Hematopoietic multipotent progenitor cell treated with erythropoietin and hydrocortisone succinate and interleukin-3 and kit ligand, for 8 days (in vitro differentiated cells): ENCODE data around the gene MRAS.
"Not testable (repeated sequence)": the region's sequence is repeated elsewhere in the genome, so short reads cannot be mapped to it uniquely, and the experiment has no call there.

ENCODE experiments used
- DNase-seq: peaks from one replicate; pipeline ENCODE4 v3.0.0-alpha.2; 2015

Gene MRAS

DNA sequence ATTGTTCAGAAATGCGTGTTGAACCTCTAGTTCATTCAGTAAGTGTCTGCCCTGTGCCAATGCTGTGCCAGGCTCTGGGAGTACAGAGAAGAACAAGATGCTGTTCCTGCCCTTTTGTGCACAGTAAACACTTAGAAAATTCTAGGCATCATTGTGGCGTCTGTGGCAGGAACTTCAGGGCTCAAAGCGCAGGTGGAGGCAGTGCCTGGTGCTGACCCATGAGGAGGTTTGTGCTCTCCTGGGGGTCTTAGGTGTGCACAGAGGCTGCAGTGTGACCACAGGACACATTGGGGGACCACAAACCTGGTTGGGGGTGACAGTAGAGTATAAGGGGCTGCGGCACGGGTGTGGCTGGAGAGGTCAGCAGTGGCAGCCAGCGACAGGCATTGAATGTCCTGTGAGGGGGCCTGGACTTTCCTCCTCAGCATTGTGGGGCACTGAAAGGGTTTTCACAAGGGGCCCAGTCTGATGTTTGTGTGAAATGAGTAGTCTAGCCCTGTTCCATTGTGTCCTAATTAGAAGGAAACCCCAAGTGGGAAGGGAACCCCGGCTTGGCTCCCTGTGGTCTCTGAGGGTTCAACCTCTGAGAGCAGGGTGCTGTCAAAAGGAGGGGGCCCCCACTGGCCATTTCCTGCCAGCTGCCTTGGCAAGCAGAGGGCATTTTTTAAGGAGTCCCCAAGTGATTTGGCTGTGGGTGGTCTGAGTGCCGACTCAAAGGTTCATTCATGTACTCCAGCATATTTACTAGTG lies 20.9 kb downstream of the MRAS start:
- no peak for DNase-seq

DNA sequence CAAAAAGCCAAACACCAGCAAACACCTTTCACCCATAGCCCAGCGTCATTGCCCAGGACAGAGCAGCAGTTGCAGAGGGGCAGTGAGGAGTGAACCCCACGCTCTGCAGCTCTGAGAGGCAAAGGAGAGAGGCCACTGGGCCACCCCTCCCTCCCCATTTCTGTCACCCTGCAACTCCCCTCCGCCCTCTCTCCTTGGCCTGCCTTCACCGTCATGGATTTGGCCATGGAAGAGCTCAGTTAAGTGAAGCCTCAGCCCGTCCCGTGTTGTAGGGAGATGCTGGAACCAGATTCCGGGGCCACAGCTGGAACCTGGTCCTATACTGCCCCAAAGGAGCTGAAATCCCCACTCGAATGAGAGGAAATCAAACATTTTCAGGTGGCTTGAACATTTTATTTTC lies 21.9 kb downstream of the MRAS start:
- no peak for DNase-seq

DNA sequence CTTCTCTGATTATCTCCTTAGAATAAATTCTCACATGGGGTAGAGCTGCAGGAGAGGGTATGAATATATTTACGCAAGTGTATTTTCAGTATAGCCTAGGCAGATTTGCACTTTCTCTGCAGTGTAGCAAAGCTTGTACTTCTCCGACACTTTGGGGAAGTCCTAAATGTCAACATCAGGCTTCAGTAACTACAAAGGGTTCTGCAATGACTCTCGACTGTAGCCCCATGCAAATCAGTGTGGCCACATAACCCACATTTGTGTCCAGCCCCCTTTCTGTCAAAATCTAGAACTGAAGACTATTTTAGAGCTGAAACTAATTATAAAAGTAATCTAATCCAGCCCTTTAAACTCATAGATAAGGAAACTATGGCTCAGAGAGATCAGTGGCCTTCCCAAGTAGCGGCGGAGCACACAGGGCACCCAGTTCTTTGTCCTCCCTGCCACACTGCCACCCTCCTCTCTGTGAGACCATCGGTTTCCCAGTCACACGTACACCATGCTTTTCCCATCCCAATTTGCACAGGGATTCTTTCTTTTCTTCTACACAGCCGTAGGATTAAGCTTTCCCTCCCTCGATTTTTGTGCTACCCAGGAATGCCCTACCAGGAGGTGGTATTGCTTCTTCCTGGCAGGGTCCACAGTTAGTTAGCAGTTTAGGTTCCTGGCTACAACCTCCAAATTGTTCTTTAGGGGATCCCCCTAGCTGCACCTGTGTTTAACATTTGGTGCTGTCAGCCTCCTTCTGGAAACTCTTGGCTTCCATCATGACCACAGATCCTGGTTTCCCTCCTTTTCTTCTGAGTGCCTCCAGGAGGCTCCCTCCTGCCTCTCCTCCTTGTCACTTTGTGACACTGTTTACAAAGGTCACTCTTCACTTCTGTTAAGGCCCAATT lies 22.9 kb downstream of the MRAS start:
- DNase-seq, result no peak

DNA sequence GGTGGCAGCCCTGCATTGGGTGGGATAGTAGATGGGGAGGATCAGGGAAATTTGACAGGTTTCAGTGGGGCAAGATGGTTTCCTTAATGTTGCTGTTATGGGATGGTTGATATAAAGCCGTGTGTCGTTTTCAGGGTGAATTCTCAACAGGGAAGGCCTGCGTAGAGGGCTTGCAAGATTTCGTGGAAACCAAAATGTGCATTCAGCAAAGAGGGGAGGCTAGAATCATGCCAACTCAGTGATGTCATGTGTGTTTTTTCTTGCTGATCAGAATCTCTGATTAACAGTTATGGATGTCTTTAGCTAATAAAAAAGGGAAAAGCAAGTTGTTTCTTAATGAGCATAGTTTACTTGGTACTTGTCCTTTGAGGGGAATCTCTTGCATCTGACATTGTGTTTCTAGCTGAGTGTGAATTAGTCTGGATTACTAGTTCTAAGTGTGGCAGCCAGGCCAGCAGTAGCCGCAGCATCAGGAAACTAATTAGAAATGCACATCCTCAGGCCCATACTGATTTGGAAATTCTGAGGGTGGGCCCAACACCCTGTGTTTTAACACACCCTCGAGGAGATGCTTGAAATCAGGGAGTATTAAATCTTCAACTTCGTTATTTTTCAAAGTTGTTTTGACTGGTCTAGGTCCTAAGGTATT lies 24.8 kb downstream of the MRAS start:
- DNase-seq, result no peak

DNA sequence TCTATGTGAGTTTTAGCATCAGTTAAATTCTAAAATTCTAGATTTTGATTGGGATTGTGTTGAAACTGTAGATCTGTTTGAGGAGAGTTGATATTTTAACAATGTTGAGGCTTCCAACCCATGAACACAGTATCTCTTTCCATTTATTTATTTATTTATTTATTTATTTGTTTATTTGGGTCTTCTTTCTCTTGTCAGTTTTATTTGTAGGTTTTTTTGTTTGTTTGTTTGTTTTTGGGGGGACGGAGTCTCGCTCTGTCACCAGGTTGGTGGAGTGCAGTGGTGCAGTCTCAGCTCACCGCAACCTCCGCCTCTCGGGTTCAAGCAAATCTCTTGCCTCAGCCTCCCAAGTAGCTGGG lies 25.3 kb downstream of the MRAS start:
- no peak for DNase-seq

DNA sequence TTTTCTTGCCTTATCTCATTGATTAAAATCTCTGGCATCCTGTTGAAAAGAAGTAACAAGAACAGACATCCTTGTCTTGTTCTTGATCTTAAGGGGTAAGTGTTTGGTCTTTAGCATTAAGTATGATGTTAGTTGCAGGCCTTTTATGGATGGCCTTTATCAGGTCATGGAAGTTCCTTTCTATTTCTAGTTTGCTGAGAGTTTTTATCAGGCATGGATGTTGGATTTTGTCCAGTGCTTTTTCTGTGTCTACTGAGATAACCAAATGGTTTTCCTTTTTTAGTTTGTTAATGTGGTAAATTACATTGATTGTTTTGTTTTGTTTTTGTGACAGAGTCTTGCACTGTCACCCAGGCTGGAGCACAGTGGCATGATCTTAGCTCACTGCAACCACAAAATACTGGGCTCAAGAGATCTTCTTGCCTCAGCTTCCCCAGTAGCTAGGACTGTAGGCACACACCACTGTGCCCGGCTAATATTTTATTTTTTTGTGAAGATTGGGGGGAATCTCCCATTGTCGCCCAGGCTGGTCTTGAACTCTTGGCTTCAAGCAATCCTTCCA lies 26.3 kb downstream of the MRAS start:
- DNase-seq, result peak; percentile 12

DNA sequence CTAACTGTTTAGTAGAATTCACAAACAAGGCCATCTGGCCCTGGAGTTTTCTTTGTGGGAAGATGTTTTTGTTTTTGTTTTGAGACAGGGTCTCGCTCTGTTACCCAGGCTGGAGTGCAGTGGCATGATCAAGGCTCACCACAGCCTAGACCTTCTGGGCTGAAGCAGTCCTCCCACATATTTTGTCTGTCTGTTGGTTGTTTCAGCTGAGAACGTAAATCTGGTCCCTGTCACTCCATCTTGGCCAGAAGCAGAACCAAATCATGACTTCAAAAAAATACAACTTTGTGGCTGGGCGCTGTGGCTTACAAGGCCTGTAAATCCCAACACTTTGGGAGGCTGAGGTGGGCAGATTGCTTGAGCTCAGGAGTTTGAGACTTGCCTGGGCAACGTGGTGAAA lies 27.1 kb downstream of the MRAS start:
- DNase-seq, result no peak

DNA sequence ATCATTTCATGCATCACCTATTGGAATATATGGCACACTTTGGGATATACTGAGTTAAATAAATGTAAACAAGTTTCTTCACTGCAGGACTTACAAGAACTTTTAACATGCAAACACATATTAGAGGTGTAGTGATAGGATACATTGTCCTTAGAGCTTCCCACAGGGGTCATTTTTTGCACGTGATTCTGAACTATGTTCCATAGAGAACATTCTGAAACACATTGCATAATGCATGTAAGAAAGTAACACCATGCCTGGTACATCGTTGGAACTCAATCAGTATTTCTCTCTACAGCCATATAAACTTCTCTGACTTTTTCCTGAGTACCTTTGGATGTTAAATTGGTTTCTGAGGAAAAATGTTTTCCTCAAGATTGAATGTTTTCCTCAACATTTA lies 28.3 kb downstream of the MRAS start:
- DNase-seq, result no peak

DNA sequence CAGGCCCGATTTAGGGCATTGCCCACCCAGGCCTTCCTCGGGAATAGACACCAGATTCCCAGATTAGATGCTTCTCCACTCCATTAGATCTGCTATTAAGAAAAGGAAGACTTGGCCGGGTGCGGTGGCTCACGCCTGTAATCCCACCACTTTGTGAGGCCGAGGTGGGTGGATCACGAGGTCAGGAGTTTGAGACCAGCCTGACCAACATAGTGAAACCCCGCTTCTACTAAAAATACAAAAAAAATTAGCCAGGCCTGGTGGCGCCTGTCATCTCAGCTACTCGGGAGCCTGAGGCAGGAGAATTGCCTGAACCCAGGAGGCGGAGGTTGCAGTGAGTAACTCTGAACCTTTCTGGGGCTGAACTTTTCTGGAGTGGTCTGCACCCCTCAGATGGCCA lies 28.8 kb downstream of the MRAS start:
- DNase-seq, result not testable (repeated sequence)

DNA sequence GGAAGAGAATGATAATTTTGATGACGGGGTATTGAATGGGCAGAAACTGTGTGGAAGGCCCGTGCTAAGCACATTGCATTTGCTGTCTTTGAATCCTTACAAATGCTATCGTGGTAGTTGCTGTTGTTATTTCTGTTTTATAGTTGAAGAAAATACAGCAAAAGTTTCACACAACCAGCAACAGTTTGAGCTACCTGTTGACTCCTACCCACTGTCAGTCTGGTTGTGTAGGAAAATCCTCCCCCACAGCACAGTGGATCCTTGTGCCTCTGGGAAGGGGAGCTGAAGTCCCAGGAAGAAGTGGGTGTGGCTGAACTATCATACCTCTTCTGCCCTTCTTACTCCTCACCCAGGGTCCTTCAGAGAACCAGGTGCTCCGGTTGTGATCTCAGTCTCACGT lies 29.4 kb downstream of the MRAS start:
- no peak for DNase-seq

DNA sequence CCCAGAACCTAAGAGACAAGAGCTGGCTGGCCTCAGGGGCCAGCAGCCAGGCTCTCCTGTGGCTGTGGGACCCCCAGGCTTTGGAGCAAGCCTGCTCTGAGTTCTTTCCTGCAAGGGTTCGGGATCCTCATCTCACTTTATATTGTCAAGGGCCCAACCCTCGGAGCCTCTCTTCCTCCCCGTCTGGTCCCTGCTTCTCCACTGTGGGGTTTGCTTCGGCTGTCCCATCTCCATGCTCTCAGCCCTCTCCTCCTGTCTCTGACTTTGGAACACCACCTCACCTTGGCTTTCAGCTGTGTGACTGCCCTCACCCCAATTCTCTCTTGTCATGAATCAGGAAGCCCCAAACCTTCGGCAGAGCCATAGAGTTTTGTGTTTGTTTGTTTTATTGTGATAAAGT lies 30.0 kb downstream of the MRAS start:
- DNase-seq, result no peak

DNA sequence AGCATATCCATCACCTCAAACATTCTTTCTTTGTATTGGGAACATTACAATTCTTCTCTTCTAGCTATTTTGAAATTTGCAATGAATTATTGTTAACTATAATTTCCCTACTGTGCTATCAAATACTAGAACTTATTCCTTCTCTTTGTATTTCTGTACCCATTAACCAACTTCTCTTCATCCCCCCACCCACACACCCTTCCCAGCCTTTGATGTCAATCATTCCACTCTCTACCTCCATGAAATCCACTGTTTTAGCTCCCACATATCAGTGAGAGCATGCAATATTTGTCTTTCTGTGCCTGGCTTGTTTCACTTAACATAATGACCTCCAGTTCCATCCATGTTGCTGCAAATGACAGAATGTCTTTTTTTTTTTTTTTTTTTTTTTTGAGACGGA lies 30.6 kb downstream of the MRAS start:
- no peak for DNase-seq

DNA sequence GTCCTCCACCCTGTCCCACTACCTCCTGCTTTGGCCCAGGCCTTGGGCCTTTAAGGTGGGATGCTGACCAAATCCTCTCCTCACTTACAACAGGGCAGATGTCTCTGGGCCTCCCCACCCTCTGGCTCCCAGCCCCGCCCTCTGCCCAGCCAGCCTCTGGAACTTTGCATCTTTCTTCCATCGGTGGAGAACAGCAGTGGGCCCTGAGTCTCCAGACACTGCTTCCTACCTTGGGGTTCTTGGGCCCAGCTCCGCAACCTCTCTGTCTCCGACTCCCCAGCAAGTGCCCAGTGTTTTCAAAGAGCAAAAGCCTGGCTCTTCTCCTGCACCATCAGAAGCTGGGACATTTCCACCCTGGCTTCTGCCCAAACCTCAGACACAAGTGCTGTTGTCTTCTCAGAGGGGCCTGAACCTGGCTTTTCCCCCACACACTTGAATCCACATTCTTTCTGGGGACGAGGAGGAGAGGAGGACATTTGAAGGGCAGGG lies 33.1 kb downstream of the MRAS start:
- DNase-seq, result no peak

DNA sequence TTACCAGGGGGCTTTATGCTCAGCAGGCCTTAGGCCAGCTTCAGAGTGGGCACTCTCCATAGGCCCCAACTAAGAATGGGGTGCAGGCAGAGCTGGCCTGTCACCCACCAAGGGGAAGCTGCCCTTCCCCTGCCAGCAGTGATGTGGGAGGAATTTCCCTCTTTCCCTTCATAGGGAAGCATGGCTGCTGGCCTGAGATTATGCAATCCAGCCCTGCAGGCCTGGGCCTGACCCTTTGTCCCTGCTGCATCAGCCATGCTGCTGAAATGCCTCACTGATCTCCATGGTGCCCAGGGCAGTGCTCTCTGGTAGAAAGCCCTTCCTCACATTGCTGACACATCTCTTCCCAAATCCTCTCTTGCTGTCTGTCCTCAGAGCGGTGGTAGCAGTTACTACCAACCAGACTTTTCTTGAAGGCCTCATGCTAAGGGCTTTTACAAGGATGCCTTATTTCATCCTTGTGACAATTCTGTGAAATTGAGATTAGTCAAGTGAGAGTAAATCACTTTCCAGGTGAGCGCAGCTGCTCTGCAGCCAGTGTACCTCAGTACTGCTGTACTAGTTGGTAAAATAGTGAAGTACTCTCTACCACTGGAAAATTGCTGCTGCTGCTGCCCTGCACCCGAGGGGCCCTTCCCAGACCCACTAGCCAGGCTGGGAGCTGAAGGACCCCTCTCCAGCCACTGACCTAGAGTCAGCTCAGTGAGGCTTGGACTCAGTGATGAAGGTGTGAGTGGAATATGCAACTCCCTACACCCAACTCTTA lies 33.8 kb downstream of the MRAS start:
- no peak for DNase-seq

DNA sequence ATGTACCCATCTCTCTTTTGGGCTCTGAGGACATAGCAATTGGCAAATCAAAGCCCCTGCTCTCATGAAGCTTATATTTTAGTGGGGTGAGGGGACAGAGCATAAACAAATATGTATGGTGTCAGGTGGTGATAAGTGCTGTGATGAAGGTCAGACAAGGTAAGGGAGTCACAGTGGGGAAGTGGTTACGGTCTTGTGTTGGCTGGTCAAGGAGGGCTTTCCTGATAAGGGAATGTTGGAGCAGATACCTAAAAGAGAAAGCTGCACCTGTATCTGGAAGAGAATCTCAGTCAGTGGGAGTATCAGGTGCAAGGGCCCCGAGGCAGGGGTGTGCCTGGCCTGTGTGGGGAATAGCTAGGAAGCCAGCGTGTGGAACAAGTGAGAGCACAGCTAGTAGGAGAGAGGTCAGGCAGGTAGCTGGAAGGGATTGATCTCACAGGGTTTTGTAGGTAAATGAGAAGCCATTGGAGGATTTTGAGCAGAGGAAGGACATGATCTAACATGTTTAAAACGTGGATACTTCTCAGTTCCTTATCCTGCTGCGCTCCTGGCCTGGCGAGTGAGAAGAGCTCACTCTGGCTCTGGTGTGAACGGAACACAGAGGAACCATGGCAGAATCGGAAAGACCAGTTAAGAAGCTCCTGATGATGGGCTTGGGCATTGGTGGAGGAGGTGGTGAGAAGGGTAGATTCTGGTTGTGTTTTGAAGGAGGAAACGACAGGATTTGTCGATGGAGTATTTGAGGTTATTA lies 35.5 kb downstream of the MRAS start:
- DNase-seq, result no peak

DNA sequence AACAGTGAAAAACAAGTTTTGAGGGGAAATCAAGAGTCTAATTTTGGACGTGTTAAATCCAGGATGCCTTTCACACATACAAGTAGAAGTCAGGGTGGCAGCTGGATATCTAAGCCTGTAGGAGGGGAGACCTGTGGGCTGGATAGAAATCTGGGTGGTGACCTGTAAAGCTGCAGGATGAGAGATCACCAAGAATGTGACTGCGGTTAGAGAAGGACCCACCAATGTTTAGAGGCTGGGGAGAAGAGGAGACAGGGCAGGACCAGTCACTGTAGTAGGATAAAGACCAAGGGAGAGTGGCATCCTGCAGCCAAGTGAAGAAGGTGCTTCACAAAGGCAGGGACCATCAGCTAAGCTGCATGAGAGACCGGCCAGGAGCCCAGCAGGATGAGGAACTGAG lies 36.2 kb downstream of the MRAS start:
- no peak for DNase-seq

DNA sequence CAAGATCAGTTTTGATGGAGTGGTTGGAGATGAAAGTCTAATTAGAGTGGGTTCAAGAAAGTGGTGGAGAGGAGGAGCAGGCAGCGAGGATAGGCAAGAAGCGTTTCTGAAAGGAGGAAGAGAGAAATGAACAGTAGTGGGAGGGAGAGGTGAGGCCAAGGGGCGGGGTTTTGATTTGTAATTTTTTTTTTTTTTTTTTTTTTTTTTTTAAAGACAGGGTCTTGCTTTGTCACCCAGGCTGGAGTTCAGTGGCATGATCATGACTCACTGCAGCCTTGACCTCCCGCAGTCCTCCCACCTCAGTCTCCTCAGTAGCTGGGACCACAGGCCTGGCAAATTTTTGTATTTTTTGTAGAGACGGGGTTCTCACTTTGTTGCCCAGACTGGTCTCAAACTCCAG lies 36.6 kb downstream of the MRAS start:
- no peak for DNase-seq

DNA sequence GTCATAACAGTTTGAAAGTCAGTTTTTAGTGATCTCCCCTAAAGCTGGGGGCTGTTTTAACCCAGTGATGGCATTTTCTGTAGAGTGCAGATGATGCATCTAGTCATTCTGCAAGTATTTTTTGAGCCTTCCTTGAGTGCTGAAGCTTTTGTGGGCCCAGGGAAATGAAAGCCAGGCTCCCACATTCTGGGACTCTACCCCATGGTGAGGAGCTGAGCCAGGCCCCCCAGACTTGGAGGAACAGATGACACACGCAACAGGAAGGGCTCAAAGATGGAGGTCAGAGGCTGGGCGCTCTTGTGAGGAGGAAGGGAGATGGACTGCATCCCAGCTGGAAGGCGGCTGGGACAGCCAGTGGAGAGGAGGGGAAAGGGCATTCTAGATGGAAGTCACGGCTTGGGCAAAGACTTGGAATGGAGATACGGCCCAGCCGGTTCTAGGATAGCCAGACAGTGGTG lies 40.8 kb downstream of the MRAS start:
- no peak for DNase-seq

DNA sequence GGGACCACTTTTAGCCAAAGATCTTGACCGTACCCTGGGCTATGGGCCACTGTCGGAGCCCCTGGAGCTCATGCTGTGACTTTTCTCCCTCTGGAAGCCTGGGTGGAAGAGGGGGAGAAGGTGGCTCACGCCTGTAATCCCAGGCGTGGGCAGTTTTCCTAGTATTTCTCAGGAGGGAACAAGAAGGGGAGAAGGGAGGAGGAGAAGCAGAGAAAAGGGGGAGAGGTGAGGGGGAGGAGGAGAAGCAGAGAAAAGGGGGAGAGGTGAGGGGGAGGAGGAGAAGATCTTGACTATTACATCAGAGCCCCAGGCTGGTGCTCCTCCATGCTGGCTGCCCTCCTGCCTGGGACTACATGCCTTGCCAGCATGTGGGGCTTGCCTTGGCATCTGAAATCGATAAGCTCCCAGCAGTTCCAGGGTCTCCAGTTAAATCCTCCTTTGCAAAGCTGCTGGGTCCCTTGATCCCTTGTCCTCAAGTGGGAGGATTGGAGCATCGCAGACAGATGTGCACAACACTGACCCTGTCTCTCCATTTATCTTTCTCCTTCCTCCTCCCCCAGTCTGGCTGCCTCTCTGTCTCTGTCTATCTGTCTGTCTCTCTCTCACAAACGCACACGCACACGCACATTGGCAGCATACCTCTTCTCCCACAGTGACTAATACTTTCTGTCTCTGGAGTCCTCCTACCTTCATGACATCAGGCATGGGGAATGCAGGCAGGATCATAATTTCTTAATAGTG lies 41.6 kb downstream of the MRAS start:
- DNase-seq, result no peak

DNA sequence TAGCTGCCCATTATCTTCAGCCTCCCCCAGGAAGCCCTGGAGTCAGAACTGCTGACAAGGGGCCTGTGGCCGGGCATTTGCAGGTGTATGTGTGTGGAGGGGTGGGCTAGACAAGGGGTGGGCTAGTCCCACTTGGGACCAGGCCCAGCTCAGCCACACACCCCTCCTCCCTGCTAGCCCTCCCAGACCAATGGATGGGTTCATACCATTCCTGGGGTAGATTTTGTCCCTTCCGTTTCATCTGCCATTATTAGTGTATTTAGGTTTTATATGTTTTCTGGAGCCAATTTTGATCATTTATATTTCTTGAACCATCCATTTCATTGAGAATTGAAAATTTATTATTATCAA lies 42.2 kb downstream of the MRAS start:
- no peak for DNase-seq

DNA sequence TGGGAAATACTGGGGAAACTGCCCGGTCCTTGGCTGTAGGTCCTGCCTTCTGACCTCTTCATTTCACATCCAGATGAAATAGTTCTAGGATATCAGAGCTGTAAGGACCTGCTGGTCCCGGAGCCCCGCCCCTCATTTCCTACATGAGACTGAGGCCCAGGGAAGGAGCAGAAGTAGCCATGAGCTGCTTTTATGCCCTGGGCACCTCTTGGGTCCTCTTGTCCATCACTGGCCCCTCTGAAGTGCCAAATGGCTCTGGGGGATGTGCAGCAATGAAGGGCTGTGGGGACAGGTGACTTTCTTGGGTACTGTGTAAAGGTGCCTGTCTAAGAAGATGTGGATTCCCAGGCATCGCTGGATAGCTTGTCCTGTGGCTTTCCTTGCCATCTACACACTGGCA lies 45.8 kb downstream of the MRAS start:
- DNase-seq, result no peak
